HG02759 (cell line): ENCODE results near the gene IFNAR2.
A peak's percentile ranks its signal among the peaks of the same experiment; 100 is the strongest.

ENCODE experiments used
- ATAC-seq: cut with Tn5 transposase; IDR thresholded peaks from one replicate; pipeline ENCODE4 v1.9.1; 2021; ENCODE audit warnings: mild to moderate bottlenecking, moderate library complexity; ENCODE audit not compliant: unreplicated experiment

Gene IFNAR2

DNA sequence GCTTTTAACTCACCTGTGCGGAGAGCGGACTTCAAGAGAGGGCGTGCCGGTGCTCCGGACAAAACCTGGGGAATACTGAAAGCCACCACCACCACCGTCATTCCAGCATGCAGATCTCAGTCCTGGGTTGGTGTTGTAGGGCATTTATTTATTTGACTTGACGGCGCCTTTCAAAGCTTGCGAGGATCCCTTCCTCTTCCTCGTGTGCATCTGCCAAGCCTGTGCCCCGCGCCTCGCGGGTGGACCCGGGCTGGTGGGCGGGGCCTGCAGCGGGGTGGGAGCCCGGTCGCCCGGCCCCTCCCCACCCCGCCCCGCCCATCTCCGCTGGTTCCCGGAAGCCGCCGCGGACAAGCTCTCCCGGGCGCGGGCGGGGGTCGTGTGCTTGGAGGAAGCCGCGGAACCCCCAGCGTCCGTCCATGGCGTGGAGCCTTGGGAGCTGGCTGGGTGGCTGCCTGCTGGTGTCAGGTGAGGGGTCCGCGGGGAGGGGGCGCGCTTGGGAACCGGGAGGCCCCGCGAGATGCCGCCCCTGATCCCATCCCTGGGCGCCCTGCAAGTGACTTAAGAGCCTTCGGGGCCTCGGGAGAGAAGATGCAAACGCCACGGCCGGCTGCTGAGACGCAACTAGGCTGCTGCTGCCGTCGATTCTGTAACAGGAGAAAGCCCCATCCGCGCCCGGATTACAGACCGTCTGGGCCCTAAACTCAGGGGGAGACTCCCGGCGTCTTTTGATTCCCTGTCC, 36.5 kb downstream of the IFNAR2 start, which contains the start of gene IL10RB:
Gene IL10RB, plus strand, starts transcription at position 318 of the 739 bp plus-strand sequence. Its CDS starts 99 bp downstream, at position 417.
- peak; percentile 57 for ATAC-seq

DNA sequence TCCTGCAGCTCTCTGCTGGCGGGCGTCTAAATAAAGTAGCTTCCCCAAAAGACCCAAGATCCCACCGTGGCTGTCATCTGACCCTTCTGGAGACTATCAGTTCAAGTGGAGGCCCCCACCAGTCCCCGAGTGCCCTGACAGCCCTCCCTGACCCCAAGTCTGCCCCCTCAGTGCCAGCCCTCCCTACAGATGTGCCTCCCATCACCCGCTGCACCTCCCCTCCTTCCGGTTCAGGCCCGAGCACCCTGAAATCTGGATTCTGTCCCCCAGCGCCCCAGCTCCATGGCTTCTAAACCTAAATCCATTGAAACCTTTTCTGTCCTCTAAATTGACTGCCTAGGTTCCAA, 37.0 kb downstream of the IFNAR2 start:
- ATAC-seq: no peak

DNA sequence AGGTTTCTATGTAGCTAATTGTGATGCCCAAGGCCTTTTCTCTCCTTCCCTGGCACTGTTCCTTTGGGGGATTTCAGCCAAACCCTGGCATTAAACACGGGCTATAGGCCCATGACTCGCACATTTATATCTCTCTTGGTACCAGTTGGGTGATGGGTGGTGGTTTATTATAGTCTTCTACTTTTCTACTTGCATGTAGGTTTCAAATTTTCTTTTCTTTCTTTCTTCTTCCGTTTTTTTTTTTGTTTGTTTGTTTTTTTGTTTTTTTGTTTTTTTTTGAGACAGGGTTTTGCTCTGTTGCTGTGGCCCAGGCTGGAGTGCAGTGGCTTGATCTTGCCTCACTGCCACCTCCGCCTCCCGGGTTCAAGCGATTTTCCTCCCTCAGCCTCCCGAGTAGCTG, 37.5 kb downstream of the IFNAR2 start:
- ATAC-seq: no peak

DNA sequence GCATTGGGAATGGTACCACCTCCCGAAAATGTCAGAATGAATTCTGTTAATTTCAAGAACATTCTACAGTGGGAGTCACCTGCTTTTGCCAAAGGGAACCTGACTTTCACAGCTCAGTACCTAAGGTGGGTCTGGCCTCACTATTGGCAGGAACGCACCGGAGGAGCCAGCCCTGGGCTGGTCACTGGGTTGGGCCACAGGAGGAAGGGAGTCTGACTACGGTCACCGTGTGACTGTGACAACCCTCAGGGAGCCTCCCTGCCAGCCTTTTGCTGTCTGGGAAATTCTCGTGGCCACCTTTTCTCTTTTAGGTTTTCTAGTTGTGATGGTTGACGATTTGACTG, 38.6 kb downstream of the IFNAR2 start:
- peak; percentile 2 for ATAC-seq

DNA sequence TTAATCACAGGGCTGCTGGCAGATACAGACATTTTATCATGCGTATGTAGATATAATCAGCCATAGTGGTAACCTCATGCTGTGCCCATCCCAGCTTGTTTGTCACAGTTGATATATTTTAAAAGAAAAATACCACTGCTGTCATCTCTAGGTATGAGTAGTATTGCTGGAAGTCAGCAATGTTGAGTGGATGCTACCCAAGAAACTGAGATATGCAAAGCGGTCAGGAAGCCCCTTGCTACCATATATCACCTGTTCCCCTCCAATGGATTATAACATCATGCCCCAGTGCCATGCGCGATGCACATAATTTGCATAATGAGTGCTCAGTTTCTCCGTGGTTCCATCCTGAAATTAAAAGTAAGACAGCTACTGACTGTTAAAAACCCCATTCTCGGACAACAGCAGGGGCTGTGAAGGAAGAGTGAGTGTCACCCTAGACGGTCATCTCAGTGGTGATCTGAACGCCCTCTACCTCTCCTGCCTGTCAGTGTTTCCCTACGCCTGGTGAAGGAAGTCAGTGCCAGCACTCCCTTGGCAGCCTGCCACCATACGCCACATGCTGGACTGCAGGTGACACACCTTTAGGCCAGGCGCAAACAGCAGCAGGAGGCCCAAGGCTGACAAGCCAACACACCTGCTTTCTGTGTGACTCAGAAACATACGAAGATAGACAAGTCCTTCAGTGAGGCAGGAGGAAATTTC, 39.2 kb downstream of the IFNAR2 start:
- peak; percentile 61 for ATAC-seq

- no peak for ATAC-seq
Measured at GRCh38 chr21:33270986-33271385, 41.2 kb downstream of the IFNAR2 start.

- ATAC-seq: no peak
Measured at GRCh38 chr21:33273044-33273443, 43.3 kb downstream of the IFNAR2 start.

DNA sequence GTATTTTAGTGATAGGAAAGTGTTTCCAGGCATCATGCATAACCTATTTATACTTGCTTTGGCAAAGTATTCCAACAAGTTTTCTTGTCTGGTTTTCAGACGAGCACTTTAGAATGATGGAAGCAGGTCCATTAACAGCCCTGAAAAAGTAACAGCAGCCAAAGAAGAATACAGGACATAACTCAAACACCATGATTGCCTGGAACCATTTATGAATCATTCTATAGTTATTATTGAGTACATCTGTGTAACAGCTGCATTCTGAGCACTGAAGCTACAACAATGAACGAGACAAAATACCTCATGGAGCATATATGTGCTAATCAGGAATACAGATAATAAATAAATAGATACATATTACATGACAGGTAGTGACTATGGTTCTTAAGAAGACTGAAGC, 49.0 kb downstream of the IFNAR2 start:
- no peak for ATAC-seq

- no peak for ATAC-seq
Measured at GRCh38 chr21:33279330-33279820, 49.6 kb downstream of the IFNAR2 start.
